Measurements from ENCODE around the gene MYL3. TPM values are rescaled to one million over a fixed set of nuclear protein-coding genes. Genes with fewer than 3 reads are reported as not detected.

Gene MYL3
- polyA plus RNA-seq, 1 donor from 2014 or later, result 2.1 TPM

DNA sequence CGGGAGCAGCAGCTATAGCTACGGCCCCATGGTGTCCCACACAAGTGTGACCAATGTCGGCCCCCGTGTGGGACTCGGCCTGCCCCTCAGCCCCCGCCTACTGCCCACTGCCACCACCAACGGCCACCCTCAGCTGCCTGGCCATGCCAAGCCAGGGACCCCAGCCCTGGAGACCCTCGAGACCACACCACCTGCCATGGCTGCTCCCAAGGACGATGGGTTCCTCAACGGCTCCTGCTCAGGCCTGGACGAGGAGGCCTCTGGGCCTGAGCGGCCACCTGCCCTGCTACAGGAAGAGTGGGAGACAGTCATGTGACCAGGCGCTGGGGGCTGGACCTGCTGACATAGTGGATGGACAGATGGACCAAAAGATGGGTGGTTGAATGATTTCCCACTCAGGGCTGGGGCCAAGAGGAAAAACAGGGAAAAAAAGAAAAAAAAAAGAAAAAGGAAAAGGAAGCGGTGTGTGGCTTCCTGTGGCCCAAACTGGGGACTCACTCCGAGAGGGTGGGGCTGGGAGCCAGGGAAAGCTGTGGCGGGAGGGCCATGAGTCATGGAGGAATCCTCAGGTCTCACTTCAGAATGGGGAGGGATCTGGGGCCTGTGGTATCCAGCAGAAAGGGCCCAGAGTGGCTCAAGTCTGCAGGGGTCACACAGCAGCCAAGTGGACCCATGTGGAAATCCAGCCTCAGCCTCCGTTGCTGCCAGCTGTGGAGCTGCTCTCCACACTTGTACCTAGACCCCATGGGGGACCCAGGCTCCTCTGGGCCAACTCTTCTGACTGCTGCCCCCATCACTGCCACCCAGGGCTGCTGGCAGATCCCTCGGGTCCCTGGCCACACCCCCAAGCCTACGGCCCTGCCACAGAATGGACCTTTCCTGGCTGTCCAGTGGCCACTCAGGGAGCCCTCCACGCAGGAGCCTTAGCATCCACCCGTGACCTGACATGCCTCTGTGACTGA is 40.4 kb upstream of the MYL3 start:
- TF ChIP-seq EP300 (conservative IDR thresholded peaks at IDR 0.05; ENCODE audit: poor library complexity, severe bottlenecking) (no peak), EZH2 (IDR thresholded peaks at IDR 0.05; ENCODE audit: borderline replicate concordance, insufficient read depth, low read length, poor library complexity, severe bottlenecking) (no peak)
- no peak overlapping the region for H3K9ac ChIP-seq (ENCODE audit: low read length)
- H3K9me2 ChIP-seq (ENCODE audit: insufficient read depth, low read length), result no peaks in the 10 kb centered on the region
- H3K36me3 ChIP-seq (ENCODE audit: insufficient read depth, low read length), result no peaks in the 10 kb centered on the region
- H3K9me3 ChIP-seq (ENCODE audit: low read length), result no peaks in the 10 kb centered on the region
- no peaks in the 10 kb centered on the region for H4K20me1 ChIP-seq (ENCODE audit: insufficient read depth)
- H3K4me2 ChIP-seq (ENCODE audit: low read length), result no peak overlapping the region
- no peaks in the 10 kb centered on the region for H3K79me2 ChIP-seq (replicated peaks; ENCODE audit: insufficient read depth, low read length)
- no peaks in the 10 kb centered on the region for H3K27me3 ChIP-seq (ENCODE audit: insufficient read depth, low read depth, low read length)
- H3K27ac ChIP-seq (ENCODE audit: low read length), result no peak overlapping the region
- H2AFZ ChIP-seq (ENCODE audit: low read depth, low read length), result no peak overlapping the region
- no peak overlapping the region for H3K4me3 ChIP-seq (ENCODE audit: low read length)
- H3F3A ChIP-seq (ENCODE audit: insufficient read depth, low read length, poor library complexity, severe bottlenecking), result no peaks in the 10 kb centered on the region

GRCh38 chr3:46902188-46902631 is 39.0 kb upstream of the MYL3 start:
- no peaks in the 10 kb centered on the region for H3K36me3 ChIP-seq (ENCODE audit: insufficient read depth, low read length)
- H3K4me3 ChIP-seq (ENCODE audit: low read length), result no peak overlapping the region
- H4K20me1 ChIP-seq (ENCODE audit: insufficient read depth), result no peaks in the 10 kb centered on the region
- H3K9ac ChIP-seq (ENCODE audit: low read length), result no peak overlapping the region
- H3K27ac ChIP-seq (ENCODE audit: low read length), result no peak overlapping the region
- TF ChIP-seq POLR2AphosphoS5 (IDR thresholded peaks at IDR 0.05) (no peak), TAF1 (IDR thresholded peaks at IDR 0.05; ENCODE audit: low read depth) (no peak), CTCF (IDR thresholded peaks at IDR 0.05; ENCODE audit: poor library complexity, severe bottlenecking) (no peak), RAD21 (conservative IDR thresholded peaks at IDR 0.05) (no peak), EP300 (conservative IDR thresholded peaks at IDR 0.05; ENCODE audit: poor library complexity, severe bottlenecking) (no peak), EZH2 (IDR thresholded peaks at IDR 0.05; ENCODE audit: borderline replicate concordance, insufficient read depth, low read length, poor library complexity, severe bottlenecking) (no peak)
- TF ChIP-seq, protein P1, sequence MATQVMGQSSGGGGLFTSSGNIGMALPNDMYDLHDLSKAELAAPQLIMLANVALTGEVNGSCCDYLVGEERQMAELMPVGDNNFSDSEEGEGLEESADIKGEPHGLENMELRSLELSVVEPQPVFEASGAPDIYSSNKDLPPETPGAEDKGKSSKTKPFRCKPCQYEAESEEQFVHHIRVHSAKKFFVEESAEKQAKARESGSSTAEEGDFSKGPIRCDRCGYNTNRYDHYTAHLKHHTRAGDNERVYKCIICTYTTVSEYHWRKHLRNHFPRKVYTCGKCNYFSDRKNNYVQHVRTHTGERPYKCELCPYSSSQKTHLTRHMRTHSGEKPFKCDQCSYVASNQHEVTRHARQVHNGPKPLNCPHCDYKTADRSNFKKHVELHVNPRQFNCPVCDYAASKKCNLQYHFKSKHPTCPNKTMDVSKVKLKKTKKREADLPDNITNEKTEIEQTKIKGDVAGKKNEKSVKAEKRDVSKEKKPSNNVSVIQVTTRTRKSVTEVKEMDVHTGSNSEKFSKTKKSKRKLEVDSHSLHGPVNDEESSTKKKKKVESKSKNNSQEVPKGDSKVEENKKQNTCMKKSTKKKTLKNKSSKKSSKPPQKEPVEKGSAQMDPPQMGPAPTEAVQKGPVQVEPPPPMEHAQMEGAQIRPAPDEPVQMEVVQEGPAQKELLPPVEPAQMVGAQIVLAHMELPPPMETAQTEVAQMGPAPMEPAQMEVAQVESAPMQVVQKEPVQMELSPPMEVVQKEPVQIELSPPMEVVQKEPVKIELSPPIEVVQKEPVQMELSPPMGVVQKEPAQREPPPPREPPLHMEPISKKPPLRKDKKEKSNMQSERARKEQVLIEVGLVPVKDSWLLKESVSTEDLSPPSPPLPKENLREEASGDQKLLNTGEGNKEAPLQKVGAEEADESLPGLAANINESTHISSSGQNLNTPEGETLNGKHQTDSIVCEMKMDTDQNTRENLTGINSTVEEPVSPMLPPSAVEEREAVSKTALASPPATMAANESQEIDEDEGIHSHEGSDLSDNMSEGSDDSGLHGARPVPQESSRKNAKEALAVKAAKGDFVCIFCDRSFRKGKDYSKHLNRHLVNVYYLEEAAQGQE (IDR thresholded peaks at IDR 0.05; ENCODE audit: borderline replicate concordance), result no peak
- H3F3A ChIP-seq (ENCODE audit: insufficient read depth, low read length, poor library complexity, severe bottlenecking), result no peaks in the 10 kb centered on the region
- H3K9me2 ChIP-seq (ENCODE audit: insufficient read depth, low read length), result no peaks in the 10 kb centered on the region
- peaks cover 5% of the 10 kb centered on the region for H3K27me3 ChIP-seq (ENCODE audit: insufficient read depth, low read depth, low read length)
- H3K79me2 ChIP-seq (replicated peaks; ENCODE audit: insufficient read depth, low read length), result no peaks in the 10 kb centered on the region
- H3K9me3 ChIP-seq (ENCODE audit: low read length), result no peaks in the 10 kb centered on the region
- H3K4me2 ChIP-seq (ENCODE audit: low read length), result no peak overlapping the region
- H2AFZ ChIP-seq (ENCODE audit: low read depth, low read length), result no peak overlapping the region

All from neural cell (in vitro differentiated cells).